Neuronal stem cell (in vitro differentiated cells): ENCODE results near the gene IGSF9.

Experiments used
- DNase-seq: peaks from one replicate; pipeline ENCODE4 v3.0.0-alpha.2; 2013; ENCODE audit warnings: low spot score
- H2AFZ ChIP-seq: one replicate; pipeline ENCODE4 v1.6.1; 2013; ENCODE audit warnings: mild to moderate bottlenecking, low read length, inconsistent platforms
- H2AK5ac ChIP-seq: 2 replicates; pipeline ENCODE4 v1.6.1; 2013; ENCODE audit warnings: low read depth, mild to moderate bottlenecking, inconsistent platforms, low read length, moderate library complexity, mixed read lengths
- H2BK120ac ChIP-seq: 2 replicates; pipeline ENCODE4 v1.6.1; 2013; ENCODE audit warnings: low read depth, mild to moderate bottlenecking, inconsistent platforms, low read length, moderate library complexity, mixed read lengths
- H2BK12ac ChIP-seq: one replicate; pipeline ENCODE4 v1.6.1; 2013; ENCODE audit warnings: low read length, inconsistent platforms
- H2BK15ac ChIP-seq: 2 replicates; pipeline ENCODE4 v1.6.1; 2013; ENCODE audit warnings: mild to moderate bottlenecking, low read length, inconsistent platforms, mixed read lengths
- H2BK5ac ChIP-seq: one replicate; pipeline ENCODE4 v1.6.1; 2013; ENCODE audit warnings: inconsistent platforms, mild to moderate bottlenecking, low read length, moderate library complexity
- H3K14ac ChIP-seq: one replicate; pipeline ENCODE4 v1.6.1; 2013; ENCODE audit warnings: low read length, inconsistent platforms
- H3K18ac ChIP-seq: 2 replicates; pipeline ENCODE4 v1.6.1; 2013; ENCODE audit warnings: low read length, inconsistent platforms
- H3K23ac ChIP-seq: 2 replicates; pipeline ENCODE4 v1.6.1; 2013; ENCODE audit warnings: low read depth, mild to moderate bottlenecking, mixed read lengths, low read length, inconsistent platforms; ENCODE audit not compliant: poor library complexity
- H3K27ac ChIP-seq: replicated peaks from 3 replicates; pipeline ENCODE4 v1.5.1; 2013; ENCODE audit warnings: low read length, inconsistent platforms
- H3K27me3 ChIP-seq, 3 experiments: 2 replicates each; pipeline ENCODE4 v1.6.1; 2013; ENCODE audit warnings: low read length in 3 of 3, mild to moderate bottlenecking in 2 of 3, inconsistent platforms in 1 of 3, low read depth in 1 of 3, mixed read lengths in 1 of 3, moderate library complexity in 1 of 3; ENCODE audit not compliant: control insufficient read depth in 3 of 3, insufficient read depth in 3 of 3
- H3K36me3 ChIP-seq, 2 donors: replicated peaks in 1 of 2; 2 replicates each; pipeline ENCODE4 v1.6.1; 2013; ENCODE audit warnings: low read length in 2 of 2; ENCODE audit not compliant: control insufficient read depth in 2 of 2, insufficient read depth in 2 of 2
- H3K4ac ChIP-seq: 2 replicates; pipeline ENCODE4 v1.6.1; 2013; ENCODE audit warnings: inconsistent platforms, mild to moderate bottlenecking, low read length, moderate library complexity
- H3K4me1 ChIP-seq, 2 donors: 1 replicate in 1 of 2; 2 replicates in 1 of 2; pipeline ENCODE4 v1.6.1; 2013; ENCODE audit warnings: low read length in 2 of 2, low read depth in 1 of 2; ENCODE audit not compliant: control insufficient read depth in 2 of 2, insufficient read depth in 1 of 2
- H3K4me2 ChIP-seq: one replicate; pipeline ENCODE4 v1.6.1; 2013; ENCODE audit warnings: mild to moderate bottlenecking, low read length, inconsistent platforms; ENCODE audit not compliant: insufficient read depth, poor library complexity, severe bottlenecking
- H3K4me3 ChIP-seq, 2 donors: 2 replicates each; pipeline ENCODE4 v1.5.1; 2013; ENCODE audit warnings: low read length in 2 of 2, mild to moderate bottlenecking in 2 of 2, inconsistent platforms in 1 of 2, moderate library complexity in 1 of 2
- H3K79me1 ChIP-seq: one replicate; pipeline ENCODE4 v1.6.1; 2013; ENCODE audit warnings: low read depth, mild to moderate bottlenecking, inconsistent platforms, low read length, moderate library complexity
- H3K9ac ChIP-seq: one replicate; pipeline ENCODE4 v1.6.1; 2013; ENCODE audit warnings: mild to moderate bottlenecking, low read depth, low read length, inconsistent platforms; ENCODE audit not compliant: poor library complexity
- H3K9me3 ChIP-seq, 2 donors: replicated peaks in 1 of 2; 2 replicates each; pipeline versions ENCODE3 to v1.6.1; 2013; ENCODE audit warnings: low read length in 2 of 2, mild to moderate bottlenecking in 2 of 2, inconsistent platforms in 1 of 2, low read depth in 1 of 2, mixed read lengths in 1 of 2, moderate library complexity in 1 of 2; ENCODE audit not compliant: control insufficient read depth in 2 of 2, insufficient read depth in 1 of 2
- H4K8ac ChIP-seq: one replicate; pipeline ENCODE4 v1.6.1; 2013; ENCODE audit warnings: low read depth, mild to moderate bottlenecking, inconsistent platforms, low read length, moderate library complexity
- H4K91ac ChIP-seq: one replicate; pipeline ENCODE4 v1.6.1; 2013; ENCODE audit warnings: low read length, low read depth, mild to moderate bottlenecking, inconsistent platforms; ENCODE audit not compliant: poor library complexity
- WGBS, 2 donors: extraction: QIAGEN DNeasy Blood & Tissue Kit; methylation state at CpG; one replicate each; pipeline ENCODE4 v1.1.7; 2013; ENCODE audit warnings: missing lambda C conversion rate in 2 of 2, mixed read lengths in 1 of 2; ENCODE audit not compliant: insufficient read length in 2 of 2, insufficient replicate concordance in 1 of 2; ENCODE audit errors: extremely low coverage in 2 of 2; 5-methylcytosine and 5-hydroxymethylcytosine counted together

The IGSF9 gene

GRCh38 chr1:159897962-159898361 is 47.5 kb downstream of the IGSF9 start:
- no peak overlapping the region for H3K27ac ChIP-seq
- no peak overlapping the region for H2BK5ac ChIP-seq
- H3K9me3 ChIP-seq, result no peaks in the 10 kb centered on the region
- H3K4me2 ChIP-seq, result no peak overlapping the region
- H3K4ac ChIP-seq, result no peak overlapping the region
- peaks cover 0 to 51% (median 2%) of the 10 kb centered on the region in 3 experiments for H3K27me3 ChIP-seq
- DNase-seq, result no peak
- no peak overlapping the region for H3K4me3 ChIP-seq
- H3K9ac ChIP-seq, result no peak overlapping the region
- no peak overlapping the region for H2BK12ac ChIP-seq
- no peak overlapping the region for H4K8ac ChIP-seq
- no peaks in the 10 kb centered on the region for H3K36me3 ChIP-seq
- H4K91ac ChIP-seq, result no peak overlapping the region
- no CpG with 5 or more reads among the region's 3 CpGs for WGBS, 2 donors
- no peak overlapping the region for H2BK120ac ChIP-seq
- H3K4me1 ChIP-seq, result peaks cover 4 to 7% of the 10 kb centered on the region in 2 donors
- H2BK15ac ChIP-seq, result no peak overlapping the region
- no peak overlapping the region for H2AFZ ChIP-seq
- no peaks in the 10 kb centered on the region for H3K79me1 ChIP-seq
- no peak overlapping the region for H2AK5ac ChIP-seq
- no peak overlapping the region for H3K23ac ChIP-seq
- no peak overlapping the region for H3K14ac ChIP-seq
- no peak overlapping the region for H3K18ac ChIP-seq

GRCh38 chr1:159896546-159896930 is 48.9 kb downstream of the IGSF9 start:
- Histone ChIP-seq H2BK15ac (no peak overlapping the region), H2AFZ (no peak overlapping the region), H2BK120ac (no peak overlapping the region), H3K23ac (no peak overlapping the region), H2AK5ac (no peak overlapping the region), H3K9me3 (no peaks in the 10 kb centered on the region), H3K18ac (no peak overlapping the region), H3K79me1 (no peaks in the 10 kb centered on the region), H3K27me3 (peaks cover 0 to 56% (median 2%) of the 10 kb centered on the region in 3 experiments), H4K8ac (no peak overlapping the region), H3K4me1 (peaks cover 4 to 7% of the 10 kb centered on the region in 2 donors), H3K4me2 (no peak overlapping the region), H3K4me3 (no peak overlapping the region), H3K14ac (no peak overlapping the region), H4K91ac (no peak overlapping the region), H3K27ac (no peak overlapping the region), H3K36me3 (no peaks in the 10 kb centered on the region), H2BK12ac (no peak overlapping the region), H3K9ac (no peak overlapping the region), H2BK5ac (no peak overlapping the region), H3K4ac (no peak overlapping the region)
- WGBS, 2 donors, result no CpG with 5 or more reads among the region's 3 CpGs
- no peak for DNase-seq

- Histone ChIP-seq H2AK5ac (no peak overlapping the region), H4K91ac (no peak overlapping the region), H3K36me3 (no peaks in the 10 kb centered on the region), H3K4ac (no peak overlapping the region), H3K4me2 (no peak overlapping the region), H2BK5ac (no peak overlapping the region), H2BK120ac (no peak overlapping the region), H3K4me3 (no peak overlapping the region), H2BK15ac (no peak overlapping the region), H3K27me3 (peaks cover 0 to 52% (median 2%) of the 10 kb centered on the region in 3 experiments), H2BK12ac (no peak overlapping the region), H2AFZ (no peak overlapping the region), H3K27ac (no peak overlapping the region), H4K8ac (no peak overlapping the region), H3K9me3 (no peaks in the 10 kb centered on the region), H3K79me1 (no peaks in the 10 kb centered on the region), H3K4me1 (peaks cover 4 to 7% of the 10 kb centered on the region in 2 donors), H3K14ac (no peak overlapping the region), H3K18ac (no peak overlapping the region), H3K23ac (no peak overlapping the region), H3K9ac (no peak overlapping the region)
- no CpG with 5 or more reads among the region's 6 CpGs for WGBS, 2 donors
- DNase-seq, result no peak
These were observed 49.4 kb downstream of the IGSF9 start for GRCh38 chr1:159895836-159896545.

GRCh38 chr1:159895286-159895685 is 50.1 kb downstream of the IGSF9 start:
- Histone ChIP-seq H3K79me1 (no peaks in the 10 kb centered on the region), H3K4me1 (peaks cover 2 to 7% of the 10 kb centered on the region in 2 donors), H3K18ac (no peak overlapping the region), H2BK15ac (no peak overlapping the region), H3K27me3 (peaks cover 0 to 45% (median under 1%) of the 10 kb centered on the region in 3 experiments), H3K36me3 (no peaks in the 10 kb centered on the region), H2AK5ac (no peak overlapping the region), H3K27ac (no peak overlapping the region), H2BK120ac (no peak overlapping the region), H4K91ac (no peak overlapping the region), H3K4ac (no peak overlapping the region), H3K23ac (no peak overlapping the region), H2BK5ac (no peak overlapping the region), H3K14ac (no peak overlapping the region), H3K4me3 (no peak overlapping the region), H3K4me2 (no peak overlapping the region), H4K8ac (no peak overlapping the region), H3K9ac (no peak overlapping the region), H3K9me3 (no peaks in the 10 kb centered on the region), H2BK12ac (no peak overlapping the region), H2AFZ (no peak overlapping the region)
- WGBS, 2 donors, result no CpG with 5 or more reads among the region's 3 CpGs
- DNase-seq, result no peak
